GM12891 (cell line): ENCODE results near the gene GIMAP1.

Experiments used
- PAX5 ChIP-seq: IDR thresholded peaks from 2 replicates; pipeline ENCODE4 v1.6.1; 2011; ENCODE audit warnings: low read length, moderate library complexity, mild to moderate bottlenecking; ENCODE audit not compliant: insufficient read depth, severe bottlenecking
- POLR2A ChIP-seq: IDR thresholded peaks from 2 replicates; pipeline ENCODE4 v1.6.1; 2011; ENCODE audit warnings: low read depth, low read length, control low read depth
- POLR2AphosphoS5 ChIP-seq: IDR thresholded peaks from 2 replicates; pipeline ENCODE4 v1.6.1; 2011; ENCODE audit warnings: low read depth, low read length, control low read depth
- POU2F2 ChIP-seq: IDR thresholded peaks from 2 replicates; pipeline ENCODE4 v1.6.1; 2011; ENCODE audit warnings: low read depth, mild to moderate bottlenecking, control low read depth, low read length, moderate library complexity
- SPI1 ChIP-seq: IDR thresholded peaks from 2 replicates; pipeline ENCODE4 v1.6.1; 2011; ENCODE audit warnings: low read depth, low read length, control low read depth
- TAF1 ChIP-seq: IDR thresholded peaks from 2 replicates; pipeline ENCODE4 v1.6.1; 2011; ENCODE audit warnings: low read depth, low read length, control low read depth

DNA sequence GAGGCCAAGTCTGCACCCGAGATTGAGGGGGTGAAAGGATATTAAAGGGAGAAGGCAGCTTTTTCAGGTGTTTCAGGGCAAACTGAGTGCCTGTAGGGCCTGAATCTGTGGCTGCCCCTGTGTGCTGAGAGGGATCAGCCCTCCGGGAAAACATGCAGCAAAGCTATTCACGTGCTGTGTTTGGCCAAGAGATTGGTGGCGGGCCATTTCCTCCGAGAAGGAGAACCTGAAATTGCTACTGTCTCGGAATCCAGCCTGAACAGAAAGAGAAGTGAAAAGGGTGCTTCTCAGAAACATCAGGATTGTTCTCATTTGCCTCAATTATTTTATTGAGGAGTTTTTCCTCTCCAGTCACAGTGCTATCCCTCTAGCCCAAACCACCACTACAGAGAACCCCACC is 36.8 kb downstream of the GIMAP1 start:
- TF ChIP-seq POLR2A = no peak
- TF ChIP-seq PAX5 = no peak
- no peak for TF ChIP-seq TAF1
- TF ChIP-seq POLR2AphosphoS5 = no peak
- no peak for TF ChIP-seq POU2F2
- peak; percentile 53 for TF ChIP-seq SPI1
